GM19193 (cell line): ENCODE results near the gene IFT25.

Experiments
- POLR2A ChIP-seq: IDR thresholded peaks from 4 replicates; pipeline ENCODE4 v1.6.1; 2011; ENCODE audit not compliant: insufficient read depth, insufficient read length; ENCODE audit errors: extremely low read depth

Gene IFT25

DNA sequence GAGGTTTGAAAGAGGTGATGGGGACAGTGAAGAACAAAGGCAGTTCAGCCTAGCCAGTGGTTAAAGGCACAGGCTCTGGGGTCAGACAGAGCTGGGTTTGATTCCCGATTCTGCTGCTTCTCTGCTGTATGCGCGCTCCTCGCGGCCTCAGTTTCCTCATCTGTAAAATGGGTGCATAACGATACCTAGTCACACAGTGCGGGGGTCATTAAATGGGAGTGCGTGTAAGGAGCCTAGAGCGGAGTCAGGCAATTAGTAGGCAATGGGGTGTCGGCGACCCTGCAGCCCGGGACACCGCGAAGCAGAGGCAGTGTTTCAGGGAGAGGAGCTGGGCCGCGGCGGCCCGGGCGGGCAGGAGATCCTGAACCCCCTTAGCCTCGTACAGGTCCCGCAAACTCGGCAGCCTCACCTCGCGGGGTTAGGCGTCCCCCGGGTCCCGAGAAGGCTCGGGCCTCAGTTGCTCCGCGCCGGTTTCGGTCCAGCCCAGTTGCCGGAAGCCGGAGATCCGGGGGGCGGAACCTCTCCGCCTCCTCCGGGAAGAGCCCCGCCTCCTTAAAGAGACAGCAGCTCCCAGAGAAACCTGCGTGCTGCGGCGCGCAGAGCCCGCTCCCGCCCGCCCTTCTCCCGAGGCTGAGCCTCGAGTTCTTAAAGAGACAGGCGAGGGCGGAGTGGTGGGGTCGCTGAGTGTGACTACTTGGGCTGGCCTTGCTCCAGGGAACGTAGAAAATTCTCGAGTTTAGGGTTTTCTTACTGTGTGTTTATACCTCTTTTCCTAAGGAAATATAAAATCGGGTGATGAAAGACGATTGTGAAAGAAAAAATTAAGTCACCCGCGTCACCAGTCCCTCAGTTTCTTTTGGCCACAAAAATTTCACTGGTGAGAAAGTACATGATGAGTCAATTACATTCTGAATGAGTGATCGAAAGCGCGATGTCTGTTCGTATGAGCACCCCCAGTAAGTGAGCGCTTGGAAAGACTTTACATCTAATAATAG lies 55.9 kb downstream of the IFT25 start, which contains the start of gene YIPF1:
Gene YIPF1, minus strand, starts transcription at position 494 of the 995 bp plus-strand sequence. CDS start 860 bp downstream, outside the sequence.
- peak; percentile 82 for TF ChIP-seq POLR2A

DNA sequence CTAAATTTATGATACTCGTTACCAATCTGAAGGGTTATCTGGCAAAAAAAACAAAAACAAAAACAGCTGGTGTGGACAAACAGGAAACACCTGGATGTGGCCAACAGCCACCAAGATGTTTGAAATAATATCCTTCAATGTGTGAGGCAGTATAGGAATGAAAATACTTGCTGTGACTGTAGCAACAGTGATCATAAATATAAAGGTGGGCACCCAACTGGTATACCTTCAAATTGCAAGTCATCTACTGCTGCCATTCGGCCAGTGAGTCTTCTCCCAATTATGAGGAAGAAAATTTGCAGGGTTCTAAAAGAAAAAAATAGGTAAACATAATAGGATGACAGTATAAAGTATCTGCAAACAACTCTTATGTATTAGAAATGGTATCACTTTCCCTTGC lies 56.8 kb downstream of the IFT25 start:
- no peak for TF ChIP-seq POLR2A

DNA sequence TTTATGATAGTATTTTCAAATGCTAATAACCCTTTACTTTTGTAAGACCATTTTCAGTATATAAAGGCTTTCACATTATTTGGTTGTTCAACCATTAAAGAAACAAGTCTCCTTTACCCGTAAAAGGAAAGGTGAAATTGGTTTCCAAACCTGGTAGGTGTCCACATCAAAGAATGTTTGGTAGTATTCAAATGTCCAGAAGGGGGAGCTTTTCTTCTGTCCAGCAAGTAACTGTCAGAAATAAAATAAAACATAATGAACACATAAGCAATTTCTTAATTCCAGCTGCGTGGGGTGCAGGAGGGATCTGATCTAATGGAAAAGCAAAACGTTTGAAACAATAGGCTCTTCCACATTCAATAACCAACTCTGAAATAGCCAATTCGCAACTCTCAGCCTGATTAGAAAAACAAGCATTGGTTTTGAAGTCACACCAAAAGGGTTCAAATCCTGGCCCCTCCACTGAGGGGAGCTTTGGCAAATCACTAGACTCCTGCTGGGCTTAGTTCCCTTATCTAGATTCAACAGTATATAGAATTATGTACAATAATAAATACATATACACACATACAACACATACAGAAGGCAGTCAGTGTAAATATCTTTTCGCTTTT lies 66.9 kb downstream of the IFT25 start:
- no peak for TF ChIP-seq POLR2A

DNA sequence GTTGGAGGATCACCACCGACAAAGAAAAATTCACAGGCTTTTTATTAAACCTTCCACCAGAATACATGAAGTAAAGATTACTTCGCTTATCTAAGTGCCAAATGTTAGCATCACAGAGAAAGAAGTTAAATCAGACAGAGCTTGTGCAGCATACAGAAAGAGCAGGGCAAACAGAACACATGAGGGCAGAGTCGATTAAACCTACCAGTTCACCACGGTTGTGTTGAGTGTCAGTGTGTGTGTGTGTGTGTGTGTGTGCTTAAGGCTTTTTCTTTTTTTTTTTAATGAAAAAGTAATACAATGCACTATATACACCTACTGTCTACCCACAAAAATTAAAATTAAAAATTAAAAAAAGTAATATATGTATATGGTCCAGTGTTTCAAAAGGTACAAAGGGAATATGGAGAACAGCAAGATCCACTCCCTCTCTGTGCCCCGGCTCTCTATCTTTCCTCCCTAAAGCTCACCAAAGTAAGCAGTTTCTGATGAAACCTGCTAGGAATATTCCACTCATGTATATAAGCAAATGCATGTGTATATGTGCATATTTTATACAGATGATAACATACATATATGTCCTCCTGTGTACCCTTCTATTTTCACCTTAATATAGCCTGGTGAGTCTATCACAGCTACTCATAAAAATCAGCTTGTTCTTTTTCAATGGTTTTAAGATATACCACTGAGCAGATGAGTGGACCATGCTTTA lies 73.6 kb downstream of the IFT25 start:
- no peak for TF ChIP-seq POLR2A
